Heart left ventricle (tissue), 13 donors: ENCODE results near the gene C16orf95.

ENCODE experiments used
- POLR2A ChIP-seq, 2 donors: fragments of 450-650 bp; IDR thresholded peaks; one replicate each; pipeline ENCODE4 v1.6.1; 2017; ENCODE audit warnings: antibody characterized with exemption in 2 of 2, mild to moderate bottlenecking in 2 of 2, moderate library complexity in 2 of 2
- TF ChIP-seq, protein P1 (sequence below), 12 donors: fragments of 200-600 bp; sonication (generic) in 4 of 12; IDR thresholded peaks; one replicate each; pipeline versions ENCODE4 v1.5.0 to v1.8.0; 2018 to 2022; ENCODE audit warnings: antibody characterized with exemption in 12 of 12, mild to moderate bottlenecking in 5 of 12
- donor health status: ischemic (EF 13 %, LVEDD 7.1; RV severe dilation, severe dysfunction).
- donor health status: DM: no; HTN: yes; CAD: no.
- donor health status: DM: no; HTN: no; CAD: no.
- donor health status: ischemic (EF 25% LVEDD 6.9; RV normal size, moderate dysfunction).
- donor health status: ischemic (EF 25% LVEDD 5.7; RV mildly dilated, moderate dysfunction).
- donor health status: ischemic (EF 35%, LVEDD 5.7; RV mildly dilated, moderate dysfunction).
- donor health status: nonischemic (EF 11% LVEDD 7.7; RV severe dilation, severe dysfunction).
- donor health status: DM: yes; HTN: yes; CAD: no.
- donor health status: PGD.
- donor health status: ischemic (EF 29% LVEDD 5.4; RV normal size, mild dysfunction).
- donor health status: nonischemic (EF 23%, LVEDD 6.1; RV moderate dilation, normal function).

DNA sequence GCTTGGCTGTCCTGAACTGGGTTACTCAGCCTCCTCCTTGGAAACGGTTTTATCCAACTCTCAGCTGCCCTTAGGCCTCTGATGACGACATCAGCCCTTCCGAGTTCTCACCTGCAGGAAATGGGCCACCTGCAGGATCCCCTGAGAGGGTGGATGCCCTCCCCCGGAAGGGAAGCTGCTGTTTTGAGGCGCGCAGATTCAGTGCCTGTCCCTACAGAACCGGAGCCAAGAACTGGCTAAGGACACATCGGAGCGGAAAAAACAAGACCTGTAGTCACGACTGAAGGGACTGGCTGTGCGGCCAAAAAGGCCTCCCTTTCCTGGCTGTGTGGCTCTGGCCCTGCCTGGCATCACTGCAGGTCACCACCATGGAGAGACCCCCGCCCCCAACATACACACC, 11.7 kb upstream of the C16orf95 start:
- TF ChIP-seq, protein P1, sequence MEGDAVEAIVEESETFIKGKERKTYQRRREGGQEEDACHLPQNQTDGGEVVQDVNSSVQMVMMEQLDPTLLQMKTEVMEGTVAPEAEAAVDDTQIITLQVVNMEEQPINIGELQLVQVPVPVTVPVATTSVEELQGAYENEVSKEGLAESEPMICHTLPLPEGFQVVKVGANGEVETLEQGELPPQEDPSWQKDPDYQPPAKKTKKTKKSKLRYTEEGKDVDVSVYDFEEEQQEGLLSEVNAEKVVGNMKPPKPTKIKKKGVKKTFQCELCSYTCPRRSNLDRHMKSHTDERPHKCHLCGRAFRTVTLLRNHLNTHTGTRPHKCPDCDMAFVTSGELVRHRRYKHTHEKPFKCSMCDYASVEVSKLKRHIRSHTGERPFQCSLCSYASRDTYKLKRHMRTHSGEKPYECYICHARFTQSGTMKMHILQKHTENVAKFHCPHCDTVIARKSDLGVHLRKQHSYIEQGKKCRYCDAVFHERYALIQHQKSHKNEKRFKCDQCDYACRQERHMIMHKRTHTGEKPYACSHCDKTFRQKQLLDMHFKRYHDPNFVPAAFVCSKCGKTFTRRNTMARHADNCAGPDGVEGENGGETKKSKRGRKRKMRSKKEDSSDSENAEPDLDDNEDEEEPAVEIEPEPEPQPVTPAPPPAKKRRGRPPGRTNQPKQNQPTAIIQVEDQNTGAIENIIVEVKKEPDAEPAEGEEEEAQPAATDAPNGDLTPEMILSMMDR (IDR thresholded peaks at IDR 0.05), result no peak
- TF ChIP-seq POLR2A (IDR thresholded peaks at IDR 0.05), result no peak
